GM18505 (cell line): Measurements from ENCODE around the gene ZNF485.
A peak's percentile ranks its signal among the peaks of the same experiment; 100 is the strongest.
"Not testable (repeated sequence)": the region's sequence is repeated elsewhere in the genome, so short reads cannot be mapped to it uniquely, and the experiment has no call there.

Experiments
- ATAC-seq: cut with Tn5 transposase; IDR thresholded peaks from one replicate; pipeline ENCODE4 v1.9.1; 2021; ENCODE audit not compliant: unreplicated experiment
- POLR2A ChIP-seq: IDR thresholded peaks from 4 replicates; pipeline ENCODE4 v1.6.1; 2011; ENCODE audit warnings: borderline replicate concordance; ENCODE audit not compliant: insufficient read depth, insufficient read length; ENCODE audit errors: extremely low read depth

Gene ZNF485

GRCh38 chr10:43628956-43629355, 22.7 kb downstream of the ZNF485 start:
- ATAC-seq, result no peak
- TF ChIP-seq POLR2A, result no peak

GRCh38 chr10:43635816-43636215, 29.6 kb downstream of the ZNF485 start:
- ATAC-seq, result not testable (repeated sequence)

GRCh38 chr10:43640603-43641002, 34.4 kb downstream of the ZNF485 start:
- TF ChIP-seq POLR2A, result no peak
- no peak for ATAC-seq

- TF ChIP-seq POLR2A, result no peak
- no peak for ATAC-seq
Measured at GRCh38 chr10:43644252-43644651, 38.0 kb downstream of the ZNF485 start.

GRCh38 chr10:43645866-43646265, 39.6 kb downstream of the ZNF485 start:
- ATAC-seq, result no peak
- no peak for TF ChIP-seq POLR2A

GRCh38 chr10:43647576-43647975, 41.3 kb downstream of the ZNF485 start:
- TF ChIP-seq POLR2A, result no peak
- ATAC-seq, result no peak

GRCh38 chr10:43648095-43648397, 41.8 kb downstream of the ZNF485 start:
- no peak for TF ChIP-seq POLR2A
- no peak for ATAC-seq

- TF ChIP-seq POLR2A, result no peak
- peak; percentile 99 for ATAC-seq
Measured at GRCh38 chr10:43648398-43649184, 42.4 kb downstream of the ZNF485 start, which contains the start of gene ZNF32. ZNF32 (minus strand) TSS chr10:43648881; CDS start chr10:43646133, 2,748 bp downstream.

GRCh38 chr10:43649185-43649523, 42.9 kb downstream of the ZNF485 start:
- TF ChIP-seq POLR2A, result no peak
- ATAC-seq, result no peak

- ATAC-seq, result no peak
- TF ChIP-seq POLR2A, result no peak
Measured at GRCh38 chr10:43653746-43654145, 47.5 kb downstream of the ZNF485 start.

GRCh38 chr10:43655311-43655710, 49.1 kb downstream of the ZNF485 start:
- TF ChIP-seq POLR2A, result no peak
- no peak for ATAC-seq

- no peak for ATAC-seq
- TF ChIP-seq POLR2A, result no peak
Measured at GRCh38 chr10:43658227-43658626, 52.0 kb downstream of the ZNF485 start.

GRCh38 chr10:43665054-43665453, 58.8 kb downstream of the ZNF485 start:
- TF ChIP-seq POLR2A, result no peak
- ATAC-seq, result no peak

GRCh38 chr10:43666552-43666951, 60.3 kb downstream of the ZNF485 start:
- no peak for TF ChIP-seq POLR2A
- ATAC-seq, result no peak

- ATAC-seq, result no peak
Measured at GRCh38 chr10:43667317-43667731, 61.1 kb downstream of the ZNF485 start.

More at GRCh38 chr10:43667317-43667731, 61.1 kb downstream of the ZNF485 start:
- no peak for TF ChIP-seq POLR2A
